ENCODE data around the gene GDAP1L1. TPM values are rescaled to one million over a fixed set of nuclear protein-coding genes. Genes with fewer than 3 reads are reported as not detected.

GDAP1L1 gene
- total and polyA plus RNA-seq, 2 donors (not counting 3 experiments of a cell fraction or from before 2014, with no cell fraction given): not detected

GRCh38 chr20:44217342-44218092 is 29.6 kb upstream of the GDAP1L1 start:
- H3K9me1 ChIP-seq (replicated peaks; ENCODE audit: control insufficient read depth, extremely low read depth, insufficient read depth, low read length): no peaks in the 10 kb centered on the region
- peaks cover 0 to 1% of the 10 kb centered on the region in 2 experiments for H3K36me3 ChIP-seq (ENCODE audit: control insufficient read depth in 2 of 2, extremely low read depth in 1 of 2, insufficient read depth in 2 of 2, low read length in 2 of 2)
- H3K27ac ChIP-seq (ENCODE audit: insufficient read depth, low read depth, low read length): no peak overlapping the region
- no peak overlapping the region for H2AFZ ChIP-seq (ENCODE audit: low read depth, low read length)
- H3K9ac ChIP-seq (replicated peaks; ENCODE audit: extremely low read depth, insufficient read depth, low read length): no peak overlapping the region
- no peaks in the 10 kb centered on the region for H4K20me1 ChIP-seq (replicated peaks; ENCODE audit: control insufficient read depth, extremely low read depth, insufficient read depth, low read length)
- DNase-seq (ENCODE audit: low read depth, low spot score) (peak; percentile 55), FAIRE-seq (peak; percentile 82)
- no peaks in the 10 kb centered on the region for H3K4me1 ChIP-seq (ENCODE audit: control insufficient read depth, extremely low read depth, insufficient read depth, low read length)
- no peak overlapping the region for H3K4me2 ChIP-seq (ENCODE audit: insufficient read depth, low read length)
- intact Hi-C loops (cut with micrococcal nuclease): loop anchor here (1.0 to 10.0 kb wide), 2 partner anchors 263 to 393 kb away; no protein-coding TSS in a partner anchor
- TF ChIP-seq EZH2 (IDR thresholded peaks at IDR 0.05; ENCODE audit: borderline replicate concordance, low read depth, low read length, severe bottlenecking) (no peak), FOS (IDR thresholded peaks at IDR 0.05; ENCODE audit: borderline replicate concordance, insufficient read depth, low read length) (no peak), MYC (IDR thresholded peaks at IDR 0.05; ENCODE audit: low read depth, low read length) (no peak), JUN (IDR thresholded peaks at IDR 0.05; ENCODE audit: borderline replicate concordance, insufficient read depth, insufficient read length, low read depth) (no peak), GATA2 (IDR thresholded peaks at IDR 0.05; ENCODE audit: insufficient read depth, insufficient read length, low read depth, low read length) (no peak), CTCF (IDR thresholded peaks at IDR 0.05; ENCODE audit: extremely low read depth in 1 of 2, insufficient read depth in 1 of 2, low read depth in 1 of 2, low read length in 2 of 2) (peak; percentile 80 to 91)
- no peaks in the 10 kb centered on the region for H3K79me2 ChIP-seq (ENCODE audit: control insufficient read depth, insufficient read depth, low read length)
- ChIA-PET POLR2A (no interaction called here), CTCF (interaction anchor here (0.5 to 9.7 kb wide), 26 partner anchors 13 to 468 kb away, joined by 3 to 199 read pairs (median 4); partner anchors contain the start of genes FITM2 and GDAP1L1)
- no peak overlapping the region for H3K4me3 ChIP-seq (replicated peaks in 1 of 3; ENCODE audit: insufficient read depth in 1 of 3, low read depth in 1 of 3, low read length in 3 of 3)
- no peaks in the 10 kb centered on the region for H3K27me3 ChIP-seq (ENCODE audit: control insufficient read depth in 2 of 2, insufficient read depth in 2 of 2, low read length in 2 of 2)
- H3K9me3 ChIP-seq (replicated peaks; ENCODE audit: control insufficient read depth, insufficient read depth, low read length): no peaks in the 10 kb centered on the region
- no TSS peak for BruUV-seq (replicated peaks)
- dilution Hi-C loops (cut with MboI; ENCODE audit: extremely low pct_ligation_motif_present, low sequenced_read_pairs): no loop called here
